Neuron (in vitro differentiated cells): ENCODE results near the gene ELL2.

Experiments
- H2AFZ ChIP-seq: one replicate; pipeline ENCODE4 v1.6.1; 2013; ENCODE audit warnings: low read depth, mild to moderate bottlenecking, inconsistent platforms, low read length, moderate library complexity
- H3K27me3 ChIP-seq: one replicate; pipeline ENCODE4 v1.6.1; 2013; ENCODE audit warnings: low read length; ENCODE audit not compliant: insufficient read depth
- H3K36me3 ChIP-seq: one replicate; pipeline ENCODE4 v1.6.1; 2013; ENCODE audit warnings: low read length; ENCODE audit not compliant: insufficient read depth
- H3K4me1 ChIP-seq: one replicate; pipeline ENCODE4 v1.6.1; 2013; ENCODE audit warnings: low read length; ENCODE audit not compliant: insufficient read depth
- H3K4me3 ChIP-seq: 2 replicates; pipeline ENCODE4 v1.5.1; 2013; ENCODE audit warnings: mild to moderate bottlenecking, low read length, moderate library complexity
- H3K9me3 ChIP-seq: one replicate; pipeline ENCODE4 v1.6.1; 2013; ENCODE audit warnings: low read length

The ELL2 gene

DNA sequence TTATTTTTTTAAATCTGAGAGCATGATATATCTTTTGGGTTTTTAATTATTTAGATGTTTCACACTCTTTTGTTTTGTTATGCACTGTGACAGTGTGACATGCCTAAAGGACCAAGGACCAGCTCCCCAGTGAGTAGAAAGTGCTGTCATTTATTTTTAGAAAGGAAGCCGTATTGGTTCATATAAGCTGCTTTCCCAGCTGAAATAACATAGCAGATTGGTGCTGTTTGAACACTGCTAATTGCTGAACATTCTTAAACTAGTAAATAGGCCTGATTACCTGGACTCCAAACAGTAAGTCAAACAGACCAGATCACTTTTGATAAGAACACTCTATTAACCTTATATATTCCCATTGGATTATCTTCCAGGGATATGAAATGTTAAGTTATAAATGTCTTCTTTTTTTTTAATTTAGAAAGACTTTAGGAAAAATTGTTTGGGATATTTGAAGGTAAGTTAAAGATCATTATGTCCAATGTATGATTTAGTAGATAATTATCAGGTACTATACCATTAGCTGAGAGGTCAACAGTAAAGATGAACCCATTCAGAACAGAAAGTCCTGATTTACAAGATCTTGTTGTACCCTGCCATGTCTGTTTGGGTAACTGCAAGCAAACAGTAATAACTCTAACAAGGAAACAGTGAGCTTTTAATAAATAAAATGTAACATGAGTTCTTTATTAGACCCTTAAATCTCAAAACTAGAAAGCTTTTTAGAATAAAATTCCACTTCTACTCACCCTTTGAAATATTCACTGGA, 27.8 kb upstream of the ELL2 start:
- Histone ChIP-seq H3K4me1 (no peaks in the 10 kb centered on the region), H3K36me3 (no peaks in the 10 kb centered on the region), H3K9me3 (no peaks in the 10 kb centered on the region), H3K27me3 (no peaks in the 10 kb centered on the region), H3K4me3 (no peak overlapping the region), H2AFZ (no peak overlapping the region)

DNA sequence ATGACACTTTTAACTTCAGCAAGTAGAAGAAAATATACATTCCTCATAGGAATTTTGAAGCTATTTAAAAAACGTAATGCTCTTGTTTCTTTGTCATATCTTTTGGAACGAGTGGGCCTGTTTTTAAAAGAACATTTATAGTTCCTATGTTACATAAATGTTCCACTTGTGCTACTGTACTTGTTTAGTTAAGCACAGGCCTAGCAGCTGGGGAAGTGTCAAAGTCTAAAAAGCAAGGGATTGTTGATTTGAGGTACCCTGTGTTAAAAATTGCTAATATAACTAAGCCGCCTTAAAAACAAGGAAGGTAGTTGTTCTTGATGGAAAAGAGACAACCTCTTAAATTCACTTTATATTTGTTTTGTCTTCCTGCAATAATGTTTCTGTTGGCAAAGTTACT, 27.2 kb upstream of the ELL2 start:
- no peaks in the 10 kb centered on the region for H3K4me1 ChIP-seq
- H3K9me3 ChIP-seq = no peaks in the 10 kb centered on the region
- no peak overlapping the region for H2AFZ ChIP-seq
- H3K36me3 ChIP-seq = no peaks in the 10 kb centered on the region
- no peaks in the 10 kb centered on the region for H3K27me3 ChIP-seq
- no peak overlapping the region for H3K4me3 ChIP-seq

DNA sequence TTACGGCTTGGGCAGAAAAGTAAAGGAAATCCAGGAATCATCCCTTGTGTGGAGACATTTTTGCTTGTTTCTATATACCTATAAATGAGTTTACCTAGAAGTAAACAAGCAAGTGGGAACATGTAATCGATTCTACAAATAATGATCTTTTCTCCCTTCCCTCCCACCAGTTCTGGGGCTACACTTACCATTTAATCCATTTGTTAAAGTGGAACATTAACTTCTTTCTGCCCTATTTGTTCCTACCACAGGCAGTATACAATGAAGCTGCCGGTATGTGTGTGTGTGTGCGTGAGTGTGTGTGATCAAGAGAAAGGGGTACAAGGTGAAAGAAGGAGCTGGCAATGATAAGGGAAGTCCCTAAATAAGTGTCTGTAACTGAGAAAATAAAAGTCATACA, 26.4 kb upstream of the ELL2 start:
- Histone ChIP-seq H3K4me1 (no peaks in the 10 kb centered on the region), H3K36me3 (no peaks in the 10 kb centered on the region), H2AFZ (no peak overlapping the region), H3K27me3 (no peaks in the 10 kb centered on the region), H3K9me3 (no peaks in the 10 kb centered on the region), H3K4me3 (no peak overlapping the region)

DNA sequence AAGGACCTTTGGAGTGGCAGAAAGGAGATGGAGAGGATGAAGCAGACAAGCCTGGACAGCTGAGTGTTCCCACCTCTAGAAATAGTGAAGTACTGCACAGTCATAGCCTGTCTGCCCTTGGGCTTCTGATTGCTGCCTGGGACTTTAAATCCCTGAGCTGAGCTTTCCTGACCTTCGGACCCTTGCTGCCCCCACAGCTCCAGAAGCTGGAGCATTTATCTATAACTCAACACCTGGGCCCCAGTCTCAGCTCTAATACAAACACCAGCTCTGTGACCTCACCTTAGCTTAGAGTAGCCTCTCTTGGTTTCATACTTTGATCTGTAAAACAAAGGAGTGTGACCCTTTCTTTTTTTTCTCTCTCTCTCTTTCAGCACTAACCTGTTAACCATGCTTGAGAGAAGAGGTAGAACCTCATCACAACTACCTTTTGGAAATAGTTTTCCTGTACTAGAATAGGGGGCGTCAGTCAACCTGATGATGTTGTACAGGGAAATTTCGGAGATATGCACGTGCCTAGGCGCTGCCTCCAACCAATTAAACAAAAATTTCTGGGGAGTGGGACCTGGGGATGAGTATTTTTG, 25.4 kb upstream of the ELL2 start:
- H3K4me1 ChIP-seq = no peaks in the 10 kb centered on the region
- H3K36me3 ChIP-seq = no peaks in the 10 kb centered on the region
- H2AFZ ChIP-seq = no peak overlapping the region
- no peaks in the 10 kb centered on the region for H3K27me3 ChIP-seq
- H3K4me3 ChIP-seq = no peak overlapping the region
- no peaks in the 10 kb centered on the region for H3K9me3 ChIP-seq

DNA sequence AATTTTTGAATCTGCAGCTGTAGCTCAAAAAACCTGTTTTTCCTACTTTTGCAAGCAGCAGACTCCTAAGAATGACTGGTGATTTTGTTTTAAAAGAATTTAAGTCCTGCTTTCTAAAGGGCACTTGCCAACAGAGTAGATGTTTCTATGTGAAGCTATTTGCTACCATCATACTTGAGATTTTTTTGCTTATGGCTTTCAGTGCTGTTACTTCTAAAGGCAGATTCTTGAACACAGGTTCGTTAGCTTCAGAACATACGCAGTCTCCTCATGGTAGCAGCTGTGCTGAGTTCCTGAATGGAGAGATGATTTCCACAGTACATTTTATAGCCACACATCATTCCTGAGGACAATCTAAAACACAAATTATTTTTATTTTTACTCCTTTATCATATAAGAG, 24.4 kb upstream of the ELL2 start:
- Histone ChIP-seq H3K36me3 (no peaks in the 10 kb centered on the region), H3K4me1 (no peaks in the 10 kb centered on the region), H3K27me3 (no peaks in the 10 kb centered on the region), H3K4me3 (no peak overlapping the region), H2AFZ (no peak overlapping the region), H3K9me3 (no peaks in the 10 kb centered on the region)

DNA sequence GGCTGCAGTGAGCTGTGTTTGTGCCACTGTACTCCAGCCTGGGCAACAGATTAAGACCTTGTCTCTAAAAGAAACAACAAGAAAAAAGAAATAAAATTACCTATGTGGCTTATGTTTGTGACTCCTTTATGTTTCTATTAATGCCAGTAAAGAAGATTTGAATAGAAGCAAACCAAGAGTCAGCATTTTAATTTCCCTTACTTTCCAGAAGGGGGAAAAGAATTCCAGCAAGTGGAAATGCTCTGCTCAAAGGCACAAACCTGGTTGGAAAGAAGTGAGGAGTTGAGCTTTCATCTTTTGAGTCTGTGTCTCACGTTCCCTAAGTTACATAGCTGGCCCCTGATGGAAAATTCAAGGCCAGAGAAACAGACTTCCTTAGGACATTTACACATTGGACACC, 23.6 kb upstream of the ELL2 start:
- no peaks in the 10 kb centered on the region for H3K27me3 ChIP-seq
- H3K9me3 ChIP-seq = no peaks in the 10 kb centered on the region
- H3K36me3 ChIP-seq = no peaks in the 10 kb centered on the region
- no peaks in the 10 kb centered on the region for H3K4me1 ChIP-seq
- H3K4me3 ChIP-seq = no peak overlapping the region
- H2AFZ ChIP-seq = no peak overlapping the region

DNA sequence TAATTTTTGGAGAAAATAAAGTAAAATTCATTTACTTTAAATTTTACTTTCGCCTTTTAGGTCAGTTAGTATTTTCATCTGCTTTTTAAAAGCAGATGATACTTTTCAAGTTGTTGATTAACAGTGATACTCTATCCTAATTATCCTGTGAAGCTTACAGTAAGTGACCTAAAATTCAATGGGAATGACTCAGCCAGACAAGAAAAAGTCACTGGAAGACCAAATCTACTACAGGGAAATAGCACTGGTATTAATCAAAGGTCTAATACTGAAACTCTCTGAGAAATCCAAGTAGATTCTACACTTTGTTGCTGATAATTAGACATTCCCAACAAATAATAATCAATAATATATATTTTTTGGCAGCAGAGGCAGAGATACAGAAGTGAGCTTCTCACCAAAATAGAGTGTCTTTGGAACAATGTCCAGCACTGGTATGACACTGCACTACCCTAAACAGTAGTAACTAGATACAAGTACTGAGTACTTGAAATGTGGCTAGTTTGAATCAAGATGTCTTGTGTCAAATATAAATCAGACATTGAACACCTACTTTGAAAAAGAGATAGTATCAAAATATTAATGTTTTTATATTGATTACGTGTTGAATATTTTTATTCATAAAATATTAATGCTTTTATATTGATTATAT, 22.8 kb upstream of the ELL2 start:
- H2AFZ ChIP-seq = no peak overlapping the region
- no peaks in the 10 kb centered on the region for H3K9me3 ChIP-seq
- no peaks in the 10 kb centered on the region for H3K36me3 ChIP-seq
- no peaks in the 10 kb centered on the region for H3K27me3 ChIP-seq
- no peak overlapping the region for H3K4me3 ChIP-seq
- no peaks in the 10 kb centered on the region for H3K4me1 ChIP-seq

DNA sequence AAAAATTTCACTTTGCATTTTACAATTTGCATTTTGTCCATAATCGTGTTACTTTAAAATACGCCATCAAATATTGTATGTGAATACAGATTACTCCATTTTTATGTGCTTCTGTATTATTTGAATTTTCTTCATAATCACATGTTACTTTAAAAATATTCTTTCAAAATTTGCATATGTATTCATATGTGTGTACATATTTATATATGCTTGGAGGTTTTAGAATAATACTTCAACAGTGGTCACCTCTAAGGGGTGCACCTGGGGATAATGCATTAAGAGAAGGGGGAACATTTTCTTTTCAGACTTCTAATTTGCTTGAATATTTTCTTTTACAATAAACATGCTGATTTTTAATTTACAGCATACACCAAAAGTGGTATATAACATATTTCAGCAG, 21.9 kb upstream of the ELL2 start:
- no peaks in the 10 kb centered on the region for H3K4me1 ChIP-seq
- H2AFZ ChIP-seq = no peak overlapping the region
- H3K4me3 ChIP-seq = no peak overlapping the region
- no peaks in the 10 kb centered on the region for H3K27me3 ChIP-seq
- no peaks in the 10 kb centered on the region for H3K9me3 ChIP-seq
- H3K36me3 ChIP-seq = no peaks in the 10 kb centered on the region

DNA sequence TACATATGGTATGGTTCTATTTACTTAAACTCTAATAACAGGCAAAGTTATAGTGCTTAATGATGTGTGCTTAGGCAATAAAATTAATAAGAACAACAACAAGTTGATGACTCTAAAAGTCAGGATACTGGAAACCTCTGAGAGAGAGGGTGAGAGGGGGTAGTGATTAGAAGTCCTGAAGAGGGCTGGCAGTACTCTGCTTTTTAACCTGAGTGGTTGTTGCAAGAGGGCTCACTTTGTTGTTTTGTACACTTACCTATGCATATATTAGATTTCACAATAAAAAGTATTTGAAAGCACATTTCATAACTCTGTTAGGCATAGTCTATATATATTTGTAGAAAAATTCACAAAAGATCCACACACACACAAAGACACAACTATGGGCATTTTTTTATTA, 21.4 kb upstream of the ELL2 start:
- Histone ChIP-seq H3K27me3 (no peaks in the 10 kb centered on the region), H3K4me3 (no peak overlapping the region), H3K9me3 (no peaks in the 10 kb centered on the region), H3K4me1 (no peaks in the 10 kb centered on the region), H2AFZ (no peak overlapping the region), H3K36me3 (no peaks in the 10 kb centered on the region)

DNA sequence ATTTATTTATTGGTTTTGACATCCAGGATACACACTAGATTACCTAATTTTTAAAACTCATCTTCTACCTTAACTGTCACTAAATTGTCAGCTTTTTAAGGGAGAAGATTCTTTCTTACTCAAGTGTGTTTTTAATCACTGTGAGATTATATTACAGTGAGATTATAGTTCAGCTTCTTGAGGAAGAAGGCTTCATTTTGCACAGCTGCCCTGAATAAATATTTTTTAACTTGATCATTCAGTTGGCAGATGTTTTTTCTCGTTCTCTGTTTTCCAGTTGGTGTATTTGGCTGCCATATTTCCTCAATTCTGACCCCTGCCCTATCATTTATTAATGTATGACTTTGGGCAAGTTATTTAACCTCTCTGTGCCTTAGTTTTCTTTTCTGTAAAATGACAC, 15.0 kb upstream of the ELL2 start:
- H3K4me1 ChIP-seq = no peaks in the 10 kb centered on the region
- no peaks in the 10 kb centered on the region for H3K36me3 ChIP-seq
- H3K27me3 ChIP-seq = no peaks in the 10 kb centered on the region
- no peak overlapping the region for H2AFZ ChIP-seq
- H3K4me3 ChIP-seq = no peak overlapping the region
- no peaks in the 10 kb centered on the region for H3K9me3 ChIP-seq

DNA sequence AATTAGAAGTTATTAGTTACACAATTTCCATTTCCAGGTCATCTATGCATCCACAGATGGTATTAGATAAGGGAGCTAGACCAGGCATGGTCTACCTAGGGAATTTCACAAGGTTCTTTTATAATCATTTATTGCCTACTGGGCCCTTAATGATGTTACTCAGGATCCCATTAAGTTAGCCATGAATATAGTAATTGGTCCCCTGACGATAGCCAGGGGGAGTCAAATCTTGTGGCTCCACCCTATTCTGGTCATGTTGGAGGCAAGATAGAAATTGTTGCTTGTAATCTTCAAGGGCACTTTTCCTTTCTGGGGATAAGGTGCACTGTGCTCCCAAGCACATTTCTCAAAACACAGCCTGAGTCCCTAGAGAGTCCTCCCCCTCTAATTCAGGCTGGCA, 14.1 kb upstream of the ELL2 start:
- no peaks in the 10 kb centered on the region for H3K36me3 ChIP-seq
- H3K27me3 ChIP-seq = no peaks in the 10 kb centered on the region
- H3K4me3 ChIP-seq = no peak overlapping the region
- no peaks in the 10 kb centered on the region for H3K9me3 ChIP-seq
- no peak overlapping the region for H2AFZ ChIP-seq
- no peaks in the 10 kb centered on the region for H3K4me1 ChIP-seq

DNA sequence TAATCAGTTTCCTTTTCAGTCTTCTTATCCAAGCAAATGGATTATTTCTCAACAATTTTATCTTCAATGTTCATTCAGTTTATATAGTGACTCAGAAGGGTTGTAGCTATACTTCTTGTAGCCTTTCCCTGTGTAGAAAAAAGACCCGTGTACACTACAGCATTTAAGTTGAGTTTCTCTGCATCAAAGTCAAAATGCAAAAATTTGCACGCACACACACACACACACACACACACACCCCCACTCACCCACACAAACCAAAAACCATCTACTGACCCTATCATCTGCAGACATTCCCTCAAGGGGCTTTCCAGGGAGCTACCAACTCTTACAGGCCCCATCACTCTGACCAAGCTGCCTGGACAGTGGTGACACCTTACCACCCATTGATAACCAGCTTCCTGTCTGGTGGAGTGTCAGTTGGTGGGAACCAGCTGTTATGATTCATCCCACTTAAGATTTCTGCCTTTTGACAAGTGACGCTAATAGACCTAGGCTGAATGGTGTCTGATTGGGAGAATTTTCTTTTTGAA, 12.2 kb upstream of the ELL2 start:
- H3K4me3 ChIP-seq = no peak overlapping the region
- no peaks in the 10 kb centered on the region for H3K36me3 ChIP-seq
- H3K4me1 ChIP-seq = no peaks in the 10 kb centered on the region
- H2AFZ ChIP-seq = no peak overlapping the region
- peaks cover 3% of the 10 kb centered on the region for H3K9me3 ChIP-seq
- no peaks in the 10 kb centered on the region for H3K27me3 ChIP-seq

DNA sequence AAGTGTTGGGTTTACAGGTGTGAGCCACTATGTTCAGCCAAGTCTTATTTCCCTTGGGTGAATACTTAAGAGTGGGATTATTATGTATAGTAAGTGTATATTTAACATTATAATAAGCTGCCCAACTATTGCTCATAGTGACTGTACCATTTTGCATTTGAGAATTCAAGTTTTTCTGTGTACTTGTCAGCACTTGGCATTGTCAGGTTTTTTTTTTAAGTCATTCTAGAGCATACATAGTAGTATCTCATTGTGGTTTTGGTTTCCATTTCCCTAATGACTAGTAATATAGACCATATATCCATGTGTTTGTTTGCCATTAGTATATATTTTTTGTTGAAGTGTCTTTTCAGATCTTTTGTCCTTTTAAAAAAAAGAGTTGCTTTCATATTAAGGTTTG, 10.5 kb upstream of the ELL2 start:
- H2AFZ ChIP-seq = no peak overlapping the region
- no peaks in the 10 kb centered on the region for H3K4me1 ChIP-seq

More for the DNA sequence above, 10.5 kb upstream of the ELL2 start:
- Histone ChIP-seq H3K4me3 (no peak overlapping the region), H3K9me3 (peaks cover 3% of the 10 kb centered on the region), H3K36me3 (no peaks in the 10 kb centered on the region), H3K27me3 (no peaks in the 10 kb centered on the region)
